Astrocyte (in vitro differentiated cells and primary cell): Measurements from ENCODE around the gene WNT11.

Experiments used
- CTCF ChIP-seq: IDR thresholded peaks from 2 replicates; pipeline ENCODE4 v1.5.1; 2011; ENCODE audit warnings: low read depth, mild to moderate bottlenecking, inconsistent platforms, low read length, moderate library complexity; ENCODE audit not compliant: insufficient read depth
- EZH2 ChIP-seq: IDR thresholded peaks from 2 replicates; pipeline ENCODE4 v1.6.1; 2012; ENCODE audit warnings: mild to moderate bottlenecking, low read length, inconsistent platforms; ENCODE audit not compliant: insufficient read depth

GRCh38 chr11:76176463-76176862 is 29.8 kb downstream of the WNT11 start:
- TF ChIP-seq CTCF (no peak), EZH2 (no peak)
